Neural cell (in vitro differentiated cells): ENCODE measurements around the gene ZNF681. TPM values are rescaled to one million over a fixed set of nuclear protein-coding genes. Genes with fewer than 3 reads are reported as not detected.

ENCODE experiments used
- H2AFZ ChIP-seq: fragments of 200-600, 300-800 bp; sonication (generic), shearing (Covaris generic); 2 replicates; pipeline ENCODE4 v1.6.0; 2014; ENCODE audit warnings: low read depth, mild to moderate bottlenecking, antibody characterized with exemption, low read length, moderate library complexity
- H3F3A ChIP-seq: fragments of 200-600 bp; shearing (Covaris generic); 2 replicates; pipeline ENCODE4 v1.6.1; 2016; ENCODE audit warnings: mild to moderate bottlenecking, moderate library complexity, mixed read lengths, antibody characterized with exemption, low read length; ENCODE audit not compliant: insufficient read depth, poor library complexity, severe bottlenecking
- H3K27ac ChIP-seq: fragments of 200-600, 300-800 bp; sonication (generic), shearing (Covaris generic); 2 replicates; pipeline ENCODE4 v1.5.1; 2014; ENCODE audit warnings: mild to moderate bottlenecking, low read length, moderate library complexity
- H3K27me3 ChIP-seq: fragments of 300-800, 200-600 bp; sonication (generic), shearing (Covaris generic); 2 replicates; pipeline ENCODE4 v1.6.0; 2014; ENCODE audit warnings: mild to moderate bottlenecking, low read depth, low read length, moderate library complexity; ENCODE audit not compliant: insufficient read depth
- H3K36me3 ChIP-seq: fragments of 300-800, 200-600 bp; sonication (generic), shearing (Covaris generic); 2 replicates; pipeline ENCODE4 v1.5.1; 2014; ENCODE audit warnings: mild to moderate bottlenecking, antibody characterized with exemption, low read length, moderate library complexity; ENCODE audit not compliant: insufficient read depth
- H3K4me2 ChIP-seq: fragments of 300-800, 200-600 bp; sonication (generic), shearing (Covaris generic); 2 replicates; pipeline ENCODE4 v1.6.0; 2014; ENCODE audit warnings: mild to moderate bottlenecking, low read length
- H3K4me3 ChIP-seq: fragments of 300-800, 200-600 bp; sonication (generic), shearing (Covaris generic); 2 replicates; pipeline ENCODE4 v1.5.1; 2014; ENCODE audit warnings: mild to moderate bottlenecking, low read length, moderate library complexity
- H3K79me2 ChIP-seq: fragments of 200-600 bp; shearing (Covaris generic); replicated peaks from 2 replicates; pipeline ENCODE4 v1.6.0; 2014; ENCODE audit warnings: mild to moderate bottlenecking, low read length, moderate library complexity; ENCODE audit not compliant: insufficient read depth
- H3K9ac ChIP-seq: fragments of 300-800, 200-600 bp; sonication (generic), shearing (Covaris generic); 2 replicates; pipeline ENCODE4 v1.6.1; 2016; ENCODE audit warnings: mild to moderate bottlenecking, low read length, mixed read lengths
- H3K9me2 ChIP-seq: fragments of 200-600 bp; shearing (Covaris generic); 2 replicates; pipeline ENCODE4 v1.6.1; 2016; ENCODE audit warnings: mild to moderate bottlenecking, low read length, mixed read lengths; ENCODE audit not compliant: insufficient read depth
- H3K9me3 ChIP-seq: fragments of 200-600, 300-800 bp; sonication (generic), shearing (Covaris generic); 2 replicates; pipeline ENCODE4 v1.6.1; 2016; ENCODE audit warnings: mild to moderate bottlenecking, mixed run types, low read length, moderate library complexity, mixed read lengths
- H4K20me1 ChIP-seq: fragments of 200-600 bp; shearing (Covaris generic); 2 replicates; pipeline ENCODE4 v1.6.1; 2016; ENCODE audit warnings: mild to moderate bottlenecking, mixed run types; ENCODE audit not compliant: insufficient read depth
- CTCF ChIP-seq: fragments of 450-650 bp; IDR thresholded peaks from 2 replicates; pipeline ENCODE4 v1.5.1; 2014; ENCODE audit warnings: antibody characterized with exemption, mild to moderate bottlenecking, moderate library complexity; ENCODE audit not compliant: poor library complexity, severe bottlenecking
- EP300 ChIP-seq: fragments of 450-650 bp; conservative IDR thresholded peaks from 2 replicates; pipeline ENCODE4 v1.6.1; 2014; ENCODE audit warnings: antibody characterized with exemption, mild to moderate bottlenecking, moderate library complexity; ENCODE audit not compliant: poor library complexity, severe bottlenecking
- EZH2 ChIP-seq: fragments of 200-600, 300-800 bp; shearing (Covaris generic), sonication (generic); IDR thresholded peaks from 2 replicates; pipeline ENCODE4 v1.6.1; 2014; ENCODE audit warnings: antibody characterized with exemption, low read length, borderline replicate concordance, mild to moderate bottlenecking; ENCODE audit not compliant: insufficient read depth, poor library complexity, severe bottlenecking
- MXI1 ChIP-seq: fragments of 450-650 bp; conservative IDR thresholded peaks from 2 replicates; pipeline ENCODE4 v1.6.1; 2014; ENCODE audit warnings: antibody characterized with exemption, mild to moderate bottlenecking; ENCODE audit not compliant: poor library complexity, severe bottlenecking
- POLR2AphosphoS5 ChIP-seq: IDR thresholded peaks from 2 replicates; pipeline ENCODE4 v1.6.1; 2012
- RAD21 ChIP-seq: fragments of 450-650 bp; conservative IDR thresholded peaks from 2 replicates; pipeline ENCODE4 v1.6.1; 2014; ENCODE audit warnings: antibody characterized with exemption, mild to moderate bottlenecking, moderate library complexity
- REST ChIP-seq: IDR thresholded peaks from 2 replicates; pipeline ENCODE4 v1.6.1; 2012; ENCODE audit warnings: borderline replicate concordance
- SMC3 ChIP-seq: fragments of 450-650 bp; conservative IDR thresholded peaks from 2 replicates; pipeline ENCODE4 v1.6.1; 2014; ENCODE audit warnings: antibody characterized with exemption, mild to moderate bottlenecking, moderate library complexity; ENCODE audit not compliant: poor library complexity
- TAF1 ChIP-seq: IDR thresholded peaks from 2 replicates; pipeline ENCODE4 v1.6.1; 2012; ENCODE audit warnings: low read depth
- polyA plus RNA-seq: library from polyadenylated mRNA; depleted of rRNA; stranded (reverse); fragments of >200 nt; gene quantifications from 2 replicates; pipeline ENCODE4 v1.2.3, GENCODE V29; 2014

ZNF681 gene
- polyA plus RNA-seq, 1 donor from 2014 or later: 3.2 TPM

GRCh38 chr19:23802290-23802689 lies 43.6 kb upstream of the ZNF681 start:
- H3K9me2 ChIP-seq: no peaks in the 10 kb centered on the region
- TF ChIP-seq CTCF: no peak
- TF ChIP-seq EZH2: no peak
- TF ChIP-seq TAF1: no peak
- no peak for TF ChIP-seq EP300
- TF ChIP-seq REST: no peak
- TF ChIP-seq MXI1: no peak
- TF ChIP-seq SMC3: no peak
- no peak for TF ChIP-seq POLR2AphosphoS5
- TF ChIP-seq RAD21: no peak
- H4K20me1 ChIP-seq: no peaks in the 10 kb centered on the region
- H3K27ac ChIP-seq: no peak overlapping the region
- H3F3A ChIP-seq: no peaks in the 10 kb centered on the region
- H3K36me3 ChIP-seq: no peaks in the 10 kb centered on the region
- no peak overlapping the region for H3K4me3 ChIP-seq
- H3K4me2 ChIP-seq: no peak overlapping the region
- no peaks in the 10 kb centered on the region for H3K27me3 ChIP-seq
- no peak overlapping the region for H2AFZ ChIP-seq
- no peaks in the 10 kb centered on the region for H3K79me2 ChIP-seq
- no peak overlapping the region for H3K9ac ChIP-seq
- H3K9me3 ChIP-seq: no peaks in the 10 kb centered on the region

- Histone ChIP-seq H3K27ac (no peak overlapping the region), H3K9me2 (no peaks in the 10 kb centered on the region), H3K4me2 (no peak overlapping the region), H2AFZ (no peak overlapping the region), H4K20me1 (no peaks in the 10 kb centered on the region), H3K36me3 (no peaks in the 10 kb centered on the region), H3K79me2 (no peaks in the 10 kb centered on the region), H3K9me3 (no peaks in the 10 kb centered on the region), H3K4me3 (no peak overlapping the region), H3F3A (no peaks in the 10 kb centered on the region), H3K27me3 (no peaks in the 10 kb centered on the region), H3K9ac (no peak overlapping the region)
- no peak for TF ChIP-seq EZH2
- no peak for TF ChIP-seq REST
- TF ChIP-seq POLR2AphosphoS5: no peak
- TF ChIP-seq MXI1: no peak
Measured at GRCh38 chr19:23801803-23802202, 43.1 kb upstream of the ZNF681 start.
